Measurements from ENCODE around the gene MRPS17. TPM values are rescaled to one million over a fixed set of nuclear protein-coding genes. Genes with fewer than 3 reads are reported as not detected.

The MRPS17 gene
- polyA plus RNA-seq, 1 donor (not counting 4 experiments of a cell fraction or from before 2014, with no cell fraction given): 40.8 TPM

- no peaks in the 10 kb centered on the region for H3K9me1 ChIP-seq (ENCODE audit: control insufficient read depth, extremely low read depth, insufficient read depth, low read length)
- dilution Hi-C loops (cut with MboI; ENCODE audit: extremely low pct_ligation_motif_present, low sequenced_read_pairs): no loop called here
- no peaks in the 10 kb centered on the region for H3K4me1 ChIP-seq (ENCODE audit: control insufficient read depth, extremely low read depth, insufficient read depth, low read length)
- TF ChIP-seq EZH2 (IDR thresholded peaks at IDR 0.05; ENCODE audit: low read length) (no peak), CTCF (optimal IDR thresholded peaks at IDR 0.05 in 1 of 3, IDR thresholded peaks at IDR 0.05 in 1 of 3, conservative IDR thresholded peaks at IDR 0.05 in 1 of 3; ENCODE audit: extremely low read depth in 1 of 3, insufficient read depth in 2 of 3, low read length in 3 of 3) (no peak)
- H3K9me3 ChIP-seq (ENCODE audit: control insufficient read depth, low read depth, low read length): no peaks in the 10 kb centered on the region
- no peaks in the 10 kb centered on the region for H4K20me1 ChIP-seq (ENCODE audit: control insufficient read depth, extremely low read depth, insufficient read depth, low read length)
- peaks cover 5% of the 10 kb centered on the region for H3K79me2 ChIP-seq (ENCODE audit: control insufficient read depth, insufficient read depth, low read length)
- FAIRE-seq: no peak
- no peak overlapping the region for H2AFZ ChIP-seq (ENCODE audit: control insufficient read depth, low read length)
- DNase-seq (ENCODE audit: low read depth, low spot score): no peak
- no peaks in the 10 kb centered on the region for H3K27me3 ChIP-seq (ENCODE audit: control insufficient read depth, extremely low read depth, insufficient read depth, low read length)
- no peak overlapping the region for H3K4me2 ChIP-seq (ENCODE audit: control insufficient read depth, extremely low read depth, insufficient read depth, low read depth, low read length)
- H3K4me3 ChIP-seq (ENCODE audit: control insufficient read depth in 2 of 3, extremely low read depth in 1 of 3, insufficient read depth in 2 of 3, low read depth in 1 of 3, low read length in 3 of 3): no peak overlapping the region
- H3K9ac ChIP-seq (ENCODE audit: control insufficient read depth, extremely low read depth, insufficient read depth, low read length): no peak overlapping the region
- H3K36me3 ChIP-seq (ENCODE audit: control insufficient read depth in 2 of 2, extremely low read depth in 1 of 2, insufficient read depth in 2 of 2, low read length in 2 of 2): peaks cover 3 to 14% of the 10 kb centered on the region in 2 experiments
- no peak overlapping the region for H3K27ac ChIP-seq (ENCODE audit: control insufficient read depth, insufficient read depth, low read length)
Observed at GRCh38 chr7:55975988-55976633, 24.4 kb downstream of the MRPS17 start.

GRCh38 chr7:55977831-55978230 is 26.2 kb downstream of the MRPS17 start:
- H3K9me3 ChIP-seq (ENCODE audit: control insufficient read depth, low read depth, low read length): no peaks in the 10 kb centered on the region
- H3K4me1 ChIP-seq (ENCODE audit: control insufficient read depth, extremely low read depth, insufficient read depth, low read length): no peaks in the 10 kb centered on the region
- peaks cover 3% of the 10 kb centered on the region for H3K79me2 ChIP-seq (ENCODE audit: control insufficient read depth, insufficient read depth, low read length)
- no peak for TF ChIP-seq EZH2 (IDR thresholded peaks at IDR 0.05; ENCODE audit: low read length)
- TF ChIP-seq CTCF (optimal IDR thresholded peaks at IDR 0.05 in 1 of 3, IDR thresholded peaks at IDR 0.05 in 1 of 3, conservative IDR thresholded peaks at IDR 0.05 in 1 of 3; ENCODE audit: extremely low read depth in 1 of 3, insufficient read depth in 2 of 3, low read length in 3 of 3): no peak
- no peak overlapping the region for H3K27ac ChIP-seq (ENCODE audit: control insufficient read depth, insufficient read depth, low read length)
- dilution Hi-C loops (cut with MboI; ENCODE audit: extremely low pct_ligation_motif_present, low sequenced_read_pairs): no loop called here
- DNase-seq (ENCODE audit: low read depth, low spot score): no peak
- no peaks in the 10 kb centered on the region for H4K20me1 ChIP-seq (ENCODE audit: control insufficient read depth, extremely low read depth, insufficient read depth, low read length)
- peaks cover 6 to 14% of the 10 kb centered on the region in 2 experiments for H3K36me3 ChIP-seq (ENCODE audit: control insufficient read depth in 2 of 2, extremely low read depth in 1 of 2, insufficient read depth in 2 of 2, low read length in 2 of 2)
- H3K9ac ChIP-seq (ENCODE audit: control insufficient read depth, extremely low read depth, insufficient read depth, low read length): no peak overlapping the region
- no peaks in the 10 kb centered on the region for H3K9me1 ChIP-seq (ENCODE audit: control insufficient read depth, extremely low read depth, insufficient read depth, low read length)
- FAIRE-seq: no peak
- no peaks in the 10 kb centered on the region for H3K27me3 ChIP-seq (ENCODE audit: control insufficient read depth, extremely low read depth, insufficient read depth, low read length)
- H3K4me3 ChIP-seq (ENCODE audit: control insufficient read depth in 2 of 3, extremely low read depth in 1 of 3, insufficient read depth in 2 of 3, low read depth in 1 of 3, low read length in 3 of 3): no peak overlapping the region
- no peak overlapping the region for H3K4me2 ChIP-seq (ENCODE audit: control insufficient read depth, extremely low read depth, insufficient read depth, low read depth, low read length)
- no peak overlapping the region for H2AFZ ChIP-seq (ENCODE audit: control insufficient read depth, low read length)
